Non-pigmented ciliary epithelial cell (primary cell): ENCODE data around the gene HES1.
"Not testable (repeated sequence)": the region's sequence is repeated elsewhere in the genome, so short reads cannot be mapped to it uniquely, and the experiment has no call there.

Experiments
- DNase-seq: peaks from one replicate; pipeline ENCODE4 v3.0.0-alpha.2; 2010; ENCODE audit warnings: low read depth

Gene HES1

GRCh38 chr3:194128202-194128918 is 7.6 kb upstream of the HES1 start:
- DNase-seq, result no peak

GRCh38 chr3:194128919-194129295 is 7.0 kb upstream of the HES1 start:
- DNase-seq, result not testable (repeated sequence)

GRCh38 chr3:194129581-194130133 is 6.3 kb upstream of the HES1 start:
- DNase-seq, result no peak

GRCh38 chr3:194130188-194130587 is 5.8 kb upstream of the HES1 start:
- no peak for DNase-seq

- DNase-seq, result no peak
These were observed 5.0 kb upstream of the HES1 start for GRCh38 chr3:194130807-194131589.

- no peak for DNase-seq
These were observed 3.3 kb upstream of the HES1 start for GRCh38 chr3:194132465-194133286.

- DNase-seq, result no peak
These were observed 2.2 kb upstream of the HES1 start for GRCh38 chr3:194133661-194134230.

GRCh38 chr3:194134231-194134756 is 1.7 kb upstream of the HES1 start:
- no peak for DNase-seq

- DNase-seq, result no peak
These were observed 1.0 kb upstream of the HES1 start for GRCh38 chr3:194134757-194135515.

- no peak for DNase-seq
These were observed 487 bp upstream of the HES1 start for GRCh38 chr3:194135516-194135805.

GRCh38 chr3:194136519-194137007 is 615 bp downstream of the HES1 start:
- no peak for DNase-seq

GRCh38 chr3:194137008-194137505 is 1.1 kb downstream of the HES1 start:
- DNase-seq, result no peak

GRCh38 chr3:194137506-194138474 is 1.8 kb downstream of the HES1 start:
- DNase-seq, result no peak

GRCh38 chr3:194138732-194139070 is 2.8 kb downstream of the HES1 start:
- DNase-seq, result no peak

- DNase-seq, result no peak
These were observed 3.3 kb downstream of the HES1 start for GRCh38 chr3:194139071-194139813.

GRCh38 chr3:194139814-194140391 is 4.0 kb downstream of the HES1 start:
- no peak for DNase-seq

GRCh38 chr3:194140520-194141414 is 4.8 kb downstream of the HES1 start:
- DNase-seq, result no peak
